Activated CD4-positive, alpha-beta T cell treated with anti-CD3 and anti-CD28 coated beads, Interleukin-2, Interleukin-6, amounts not matched to agents 100 ng/mL and 50 ng/mL, durations not matched to agents 16 hours and 8 hours (primary cell): ENCODE measurements around the gene TYRP1.

Source experiments
- DNase-seq: peaks from one replicate; pipeline ENCODE4 v3.0.0-alpha.2; 2020

The TYRP1 gene

GRCh38 chr9:12698266-12698665 lies 5.1 kb downstream of the TYRP1 start:
- no peak for DNase-seq

- DNase-seq: no peak
Observed at GRCh38 chr9:12698986-12699385, 5.8 kb downstream of the TYRP1 start.

GRCh38 chr9:12699529-12699928 lies 6.3 kb downstream of the TYRP1 start:
- no peak for DNase-seq

DNA sequence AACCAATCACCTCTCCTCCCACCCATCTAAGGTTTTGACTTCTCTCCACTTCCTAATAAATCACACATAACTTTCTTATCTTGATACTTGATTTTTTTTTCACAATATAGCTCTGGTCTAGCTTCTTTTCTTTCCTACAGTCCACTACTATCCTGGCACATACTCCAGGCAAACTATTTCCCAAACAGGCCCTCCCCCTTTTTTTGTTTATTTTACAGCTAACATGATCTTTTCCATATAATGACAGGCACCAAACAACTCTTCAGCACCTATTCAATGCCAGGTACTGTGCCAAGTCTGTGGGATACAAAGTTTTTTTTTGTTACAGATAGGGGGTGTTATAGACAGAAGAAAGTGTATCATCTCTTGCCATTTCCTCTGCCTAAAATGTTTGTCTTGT lies 7.9 kb downstream of the TYRP1 start:
- no peak for DNase-seq

- no peak for DNase-seq
Observed at GRCh38 chr9:12702160-12702758, 9.1 kb downstream of the TYRP1 start.

- DNase-seq: no peak
Observed at GRCh38 chr9:12703996-12704395, 10.8 kb downstream of the TYRP1 start.

DNA sequence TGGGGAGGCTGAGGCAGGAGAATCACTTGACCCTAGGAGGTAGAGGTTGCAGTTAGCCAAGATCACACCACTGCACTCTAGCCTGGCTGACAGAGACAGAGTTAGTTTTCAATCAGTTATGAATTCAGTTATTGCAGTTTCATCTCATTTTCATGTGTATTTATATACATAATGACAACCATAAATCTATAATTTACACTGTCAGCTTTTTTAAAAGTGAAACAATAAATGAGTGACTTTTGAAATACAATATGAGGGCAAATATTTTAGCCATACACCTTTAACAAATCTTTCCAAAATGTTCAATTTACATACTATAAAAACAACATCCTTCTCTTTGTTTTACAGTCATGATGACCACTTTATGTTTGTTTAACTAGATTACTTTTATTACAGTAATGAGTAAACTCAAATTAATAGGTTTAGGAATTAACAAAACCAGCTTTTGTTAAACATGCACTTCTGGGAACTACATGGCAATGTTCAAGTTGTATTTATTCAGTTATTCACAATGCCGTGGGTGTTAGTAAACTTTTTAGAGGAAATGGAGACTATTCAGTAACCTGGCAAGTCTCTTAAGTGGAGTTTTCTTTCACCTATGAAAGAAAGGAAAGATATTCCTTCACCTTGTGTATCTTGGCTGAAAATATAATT lies 12.7 kb downstream of the TYRP1 start:
- no peak for DNase-seq

GRCh38 chr9:12708562-12709298 lies 15.5 kb downstream of the TYRP1 start:
- DNase-seq: no peak

- DNase-seq: no peak
Observed at GRCh38 chr9:12712532-12712931, 19.3 kb downstream of the TYRP1 start.

DNA sequence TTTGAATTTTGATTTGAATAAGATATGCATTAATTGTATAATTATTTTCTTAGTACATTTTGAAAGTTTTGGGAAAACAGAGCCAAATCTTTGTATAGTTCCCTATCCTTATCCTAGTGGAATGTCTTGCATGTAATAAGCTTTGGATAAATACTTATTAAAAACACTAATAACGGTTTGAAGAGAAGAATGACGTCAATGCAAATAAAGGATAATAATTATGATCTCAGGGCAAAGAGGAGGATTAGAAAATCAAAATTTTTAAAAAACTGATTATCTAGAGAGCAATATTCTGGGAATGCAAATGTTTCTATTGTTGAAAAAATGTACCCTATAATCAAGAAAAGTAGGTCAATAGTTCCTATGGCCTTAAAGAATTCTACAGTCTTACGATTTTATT lies 22.1 kb downstream of the TYRP1 start:
- DNase-seq: no peak

DNA sequence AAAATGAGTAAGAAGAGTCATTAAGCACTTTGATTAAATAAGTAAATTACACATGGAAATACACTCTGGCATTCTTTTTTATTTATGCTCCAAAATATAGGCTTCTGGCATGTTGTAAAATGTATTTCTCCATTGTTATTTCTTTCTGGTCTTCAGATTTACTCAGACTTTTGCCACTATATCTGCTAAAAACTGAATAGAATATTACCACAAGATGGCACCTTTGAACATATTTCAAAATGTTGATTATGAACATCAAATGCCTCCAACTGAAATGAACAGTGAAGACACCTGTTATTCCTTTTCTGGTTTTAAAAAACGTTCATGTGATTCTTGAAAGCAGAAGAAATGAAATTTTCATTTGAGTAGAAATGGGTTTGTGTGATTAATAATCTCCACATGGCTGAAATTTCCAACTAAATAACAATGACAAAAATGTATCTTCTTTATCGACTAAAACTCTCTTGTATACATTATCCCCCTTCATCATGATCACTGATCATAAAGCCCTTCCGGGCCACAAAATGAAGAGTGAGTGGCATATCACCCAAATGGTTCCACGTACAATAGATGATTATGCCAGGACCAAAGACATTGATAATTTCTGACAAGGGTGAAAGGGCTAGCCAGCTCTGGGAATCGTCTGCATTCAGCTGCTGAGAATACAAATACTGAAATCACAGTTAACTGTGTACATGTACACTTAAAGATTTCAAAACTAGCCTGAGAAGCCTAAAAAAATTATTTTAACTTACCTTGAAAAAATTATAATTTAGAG lies 23.8 kb downstream of the TYRP1 start:
- no peak for DNase-seq

GRCh38 chr9:12717907-12718306 lies 24.7 kb downstream of the TYRP1 start:
- DNase-seq: no peak

GRCh38 chr9:12718482-12719026 lies 25.4 kb downstream of the TYRP1 start:
- DNase-seq: no peak

DNA sequence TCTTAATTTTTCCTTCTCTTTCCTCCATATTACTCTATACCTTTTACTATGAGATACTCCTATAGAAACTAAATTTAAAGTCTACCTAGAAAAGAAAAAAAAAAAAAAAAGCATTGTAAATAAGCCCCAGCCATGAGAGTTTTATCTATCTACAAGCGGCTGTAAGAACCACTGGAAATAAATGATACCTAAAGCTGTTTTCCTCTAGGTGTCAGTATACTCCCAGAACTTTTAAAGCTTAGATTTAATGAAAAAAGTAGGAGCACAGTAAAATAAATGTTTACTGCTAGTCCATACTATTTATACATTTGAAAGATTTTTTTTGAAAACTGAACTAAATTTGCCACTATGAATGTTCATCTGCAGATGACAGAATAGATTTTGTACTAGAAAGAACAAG lies 26.2 kb downstream of the TYRP1 start:
- DNase-seq: no peak

GRCh38 chr9:12720551-12720950 lies 27.4 kb downstream of the TYRP1 start:
- DNase-seq: no peak

DNA sequence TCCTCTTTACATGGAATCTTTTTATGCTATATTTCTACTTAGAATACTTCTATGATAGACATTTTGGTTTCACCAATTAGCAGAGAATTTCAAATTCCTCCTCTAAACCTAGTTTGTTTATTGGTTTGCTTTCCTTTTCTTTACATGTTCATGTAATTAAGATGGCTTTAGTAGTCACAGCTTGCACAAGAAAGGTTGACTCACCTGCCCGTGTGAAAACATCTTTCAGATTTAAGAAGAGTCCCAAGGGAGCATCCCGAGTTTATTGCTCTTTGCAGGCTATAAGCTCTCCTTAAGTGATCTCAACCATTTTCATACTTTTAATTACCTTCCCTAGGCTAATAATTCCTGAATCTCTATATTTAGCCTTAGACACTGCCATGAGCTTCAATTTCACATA lies 28.9 kb downstream of the TYRP1 start:
- no peak for DNase-seq

GRCh38 chr9:12723409-12724028 lies 30.3 kb downstream of the TYRP1 start:
- no peak for DNase-seq

GRCh38 chr9:12726795-12727194 lies 33.6 kb downstream of the TYRP1 start:
- DNase-seq: no peak

GRCh38 chr9:12730198-12730597 lies 37.0 kb downstream of the TYRP1 start:
- DNase-seq: no peak

DNA sequence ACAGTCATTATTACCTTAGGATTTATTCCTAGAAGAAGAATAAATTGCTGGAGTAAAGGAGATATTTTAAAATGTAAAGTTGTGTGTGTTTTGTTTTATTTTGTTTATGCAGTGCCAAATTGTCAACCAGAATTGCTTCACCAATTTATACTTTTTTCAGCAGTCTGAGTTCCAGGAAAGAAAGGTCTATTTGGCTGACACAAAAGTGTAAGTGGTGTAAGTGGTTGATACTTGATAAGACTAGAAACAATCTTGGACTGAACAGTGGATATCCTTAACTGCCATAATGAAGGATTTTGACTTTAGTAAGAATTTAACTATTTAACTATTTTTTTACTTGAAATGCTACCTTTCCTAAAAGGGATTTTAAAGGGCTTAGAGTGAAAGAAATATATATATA lies 37.7 kb downstream of the TYRP1 start:
- DNase-seq: no peak

DNA sequence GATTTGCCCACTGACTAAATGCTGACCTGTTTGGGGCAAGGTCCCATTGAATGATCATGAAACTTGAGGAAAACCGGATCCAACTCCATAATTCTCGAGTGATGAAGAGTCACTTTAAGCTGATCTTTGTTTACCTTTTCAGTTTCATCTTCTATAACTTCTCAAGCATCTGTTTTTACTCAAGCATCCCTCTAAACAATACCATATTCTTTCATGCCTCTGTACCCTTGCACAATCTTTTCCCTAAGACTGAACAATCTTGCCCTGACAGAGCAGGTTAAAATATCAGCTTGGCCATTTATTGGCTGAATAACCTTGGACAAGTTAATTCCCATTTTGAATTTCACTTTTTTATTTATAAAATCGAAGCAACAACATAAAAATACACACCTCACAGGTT lies 39.8 kb downstream of the TYRP1 start:
- no peak for DNase-seq

DNA sequence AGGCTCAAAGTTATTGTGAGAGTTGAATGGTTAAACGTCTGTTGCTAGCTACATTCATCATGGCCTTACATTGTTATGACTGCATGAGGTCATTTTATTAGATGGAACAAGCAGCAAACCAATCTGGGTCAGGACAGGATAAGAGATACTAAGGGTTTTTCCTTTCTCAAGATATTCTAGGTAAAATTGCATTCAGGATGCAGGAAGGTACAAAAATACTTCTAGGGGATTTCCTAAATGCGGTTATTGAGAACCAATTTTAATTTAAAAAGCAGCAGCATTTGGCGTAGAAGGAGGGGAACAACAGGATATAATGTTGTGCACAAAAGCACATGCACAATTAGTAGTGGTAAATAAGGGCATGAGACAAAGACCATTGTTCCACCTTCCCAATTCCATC lies 42.5 kb downstream of the TYRP1 start:
- DNase-seq: no peak

DNA sequence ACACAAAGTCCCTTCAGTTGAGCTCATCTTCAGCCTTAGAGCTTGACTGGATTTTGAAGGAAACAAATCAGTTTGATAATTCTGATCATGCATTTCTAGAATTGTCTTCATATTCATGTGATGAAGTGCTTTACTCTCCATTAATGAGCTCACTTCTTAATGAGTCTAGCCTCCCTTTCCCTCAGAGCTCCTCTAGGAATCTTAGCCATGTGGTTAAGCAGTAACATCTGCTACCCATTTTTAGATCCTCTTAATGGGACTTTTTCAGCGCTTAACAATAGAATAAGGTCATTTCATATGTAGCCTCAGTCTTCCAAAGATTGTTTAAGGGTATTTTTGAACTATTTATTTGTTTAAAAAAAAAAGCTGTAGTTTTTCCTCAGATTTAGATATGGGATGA lies 44.7 kb downstream of the TYRP1 start:
- DNase-seq: no peak
